OCI-LY7 (cell line): ENCODE measurements around the gene FMNL2. TPM values are rescaled to one million over a fixed set of nuclear protein-coding genes. Genes with fewer than 3 reads are reported as not detected.

Experiments
- BruUV-seq: library from RNA; stranded (reverse); fragments of 400-500 nt; replicated peaks from 2 replicates; lab custom pipeline; 2021; lab: Mats Ljungman, UMichigan
- CTCF ChIA-PET: fragments of 300-600 bp; sonication (Branson Sonifier 250); formaldehyde crosslinking; loops from one replicate; lab custom pipeline; 2022; ENCODE audit warnings: antibody characterized with exemption; ENCODE audit not compliant: unreplicated experiment; lab: Charles Lee
- POLR2A ChIA-PET: fragments of 300-600 bp; sonication (Branson Sonifier 250); formaldehyde crosslinking; loops from one replicate; lab custom pipeline; 2022; ENCODE audit warnings: antibody characterized with exemption; lab: Charles Lee
- DNase-seq: peaks from one replicate; pipeline ENCODE4 v3.0.0-alpha.2; 2015; ENCODE audit warnings: low spot score
- H2AFZ ChIP-seq: fragments of 200-600 bp; sonication (generic), shearing (Covaris generic); 2 replicates; pipeline ENCODE4 v1.6.1; 2014; ENCODE audit warnings: mild to moderate bottlenecking, antibody characterized with exemption, low read length, moderate library complexity
- H3K27ac ChIP-seq: fragments of 200-600 bp; sonication (generic); 2 replicates; pipeline ENCODE4 v1.5.1; 2014; ENCODE audit warnings: mixed run types, low read depth, mild to moderate bottlenecking, moderate library complexity, low read length, inconsistent platforms; ENCODE audit not compliant: poor library complexity, severe bottlenecking
- H3K36me3 ChIP-seq: fragments of 200-600 bp; sonication (generic); 2 replicates; pipeline ENCODE4 v1.6.1; 2014; ENCODE audit warnings: mild to moderate bottlenecking, antibody characterized with exemption, low read length, moderate library complexity, mixed read lengths; ENCODE audit not compliant: insufficient read depth
- H3K4me1 ChIP-seq: fragments of 200-600 bp; sonication (generic); 2 replicates; pipeline ENCODE4 v1.5.1; 2014; ENCODE audit warnings: mild to moderate bottlenecking, low read length; ENCODE audit not compliant: insufficient read depth, poor library complexity, severe bottlenecking
- H3K4me2 ChIP-seq: fragments of 200-600 bp; sonication (generic); 2 replicates; pipeline ENCODE4 v1.6.1; 2014; ENCODE audit warnings: mild to moderate bottlenecking, low read length
- H3K4me3 ChIP-seq: fragments of 200-600 bp; sonication (generic); 2 replicates; pipeline ENCODE4 v1.5.1; 2014; ENCODE audit warnings: mild to moderate bottlenecking, low read depth, low read length; ENCODE audit not compliant: poor library complexity, severe bottlenecking
- H3K79me2 ChIP-seq: fragments of 200-600 bp; sonication (generic); 2 replicates; pipeline ENCODE4 v1.6.1; 2016; ENCODE audit warnings: low read depth, mild to moderate bottlenecking, low read length, moderate library complexity, mixed read lengths; ENCODE audit not compliant: insufficient read depth
- H3K9me2 ChIP-seq: fragments of 200-600 bp; sonication (generic); 2 replicates; pipeline ENCODE4 v1.6.1; 2016; ENCODE audit warnings: mild to moderate bottlenecking, low read length, mixed read lengths; ENCODE audit not compliant: insufficient read depth
- H3K9me3 ChIP-seq: fragments of 200-600 bp; sonication (generic); 2 replicates; pipeline ENCODE4 v1.6.1; 2014; ENCODE audit warnings: mild to moderate bottlenecking, mixed run types, low read length, mixed read lengths
- H4K20me1 ChIP-seq: fragments of 200-600 bp; sonication (generic); 2 replicates; pipeline ENCODE4 v1.6.1; 2014; ENCODE audit warnings: mild to moderate bottlenecking, antibody characterized with exemption, low read length, moderate library complexity, mixed read lengths; ENCODE audit not compliant: insufficient read depth
- EZH2phosphoT487 ChIP-seq: fragments of 200-600 bp; sonication (generic); IDR thresholded peaks from 2 replicates; pipeline ENCODE4 v1.6.1; 2018; ENCODE audit warnings: low read depth, borderline replicate concordance, mild to moderate bottlenecking, mixed run types, antibody characterized with exemption, low read length, moderate library complexity, mixed read lengths
- intact Hi-C: fragments of 100-400 bp; cut with micrococcal nuclease; formaldehyde crosslinking; loops from one replicate; pipeline ENCODE4 v1.10.0; 2022; ENCODE audit not compliant: unreplicated experiment
- total RNA-seq, 2 experiments: library from RNA; depleted of rRNA in 1 of 2; stranded (reverse); fragments of >200 nt in 1 of 2; shearing (Covaris generic) in 1 of 2; gene quantifications; 2 replicates each; pipeline ENCODE4 v1.2.3, GENCODE V29; 2014 to 2022
- TF ChIP-seq, protein P1 (sequence below): fragments of 200-600 bp; sonication (generic); conservative IDR thresholded peaks from 2 replicates; pipeline ENCODE4 v1.5.1; 2014; ENCODE audit warnings: mild to moderate bottlenecking, antibody characterized with exemption, low read length, moderate library complexity, mixed read lengths

The FMNL2 gene
- total RNA-seq, 2 experiments from 2014 or later, result 0.03 to 0.21 TPM

DNA sequence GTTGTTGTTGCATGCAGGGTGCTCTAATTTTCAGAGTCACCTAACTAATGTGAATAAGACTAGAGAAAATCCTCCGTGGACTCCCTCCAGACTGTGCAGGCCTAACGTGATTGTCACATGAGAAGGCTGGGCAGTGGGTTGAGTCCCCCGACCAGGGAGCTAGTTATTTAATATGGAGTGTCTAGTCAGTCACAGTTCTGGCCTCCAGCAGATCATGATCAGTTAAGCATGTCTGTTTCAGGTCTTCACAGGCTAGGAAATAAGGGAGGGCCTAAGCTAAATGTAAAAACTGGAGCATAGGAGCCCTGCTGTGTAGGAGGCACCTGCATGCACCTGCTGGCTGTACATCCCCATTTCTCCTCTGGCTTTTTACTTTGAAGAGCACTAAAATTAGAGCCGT, 295.5 kb downstream of the FMNL2 start:
- ChIA-PET CTCF (no interaction called here), POLR2A (no interaction called here)
- no peak overlapping the region for H3K27ac ChIP-seq
- intact Hi-C loops, result no loop called here
- no peaks in the 10 kb centered on the region for H3K36me3 ChIP-seq
- no peaks in the 10 kb centered on the region for H3K4me1 ChIP-seq
- H4K20me1 ChIP-seq, result no peaks in the 10 kb centered on the region
- H2AFZ ChIP-seq, result no peak overlapping the region
- no TSS peak for BruUV-seq
- no peak overlapping the region for H3K4me2 ChIP-seq
- TF ChIP-seq, protein P1, sequence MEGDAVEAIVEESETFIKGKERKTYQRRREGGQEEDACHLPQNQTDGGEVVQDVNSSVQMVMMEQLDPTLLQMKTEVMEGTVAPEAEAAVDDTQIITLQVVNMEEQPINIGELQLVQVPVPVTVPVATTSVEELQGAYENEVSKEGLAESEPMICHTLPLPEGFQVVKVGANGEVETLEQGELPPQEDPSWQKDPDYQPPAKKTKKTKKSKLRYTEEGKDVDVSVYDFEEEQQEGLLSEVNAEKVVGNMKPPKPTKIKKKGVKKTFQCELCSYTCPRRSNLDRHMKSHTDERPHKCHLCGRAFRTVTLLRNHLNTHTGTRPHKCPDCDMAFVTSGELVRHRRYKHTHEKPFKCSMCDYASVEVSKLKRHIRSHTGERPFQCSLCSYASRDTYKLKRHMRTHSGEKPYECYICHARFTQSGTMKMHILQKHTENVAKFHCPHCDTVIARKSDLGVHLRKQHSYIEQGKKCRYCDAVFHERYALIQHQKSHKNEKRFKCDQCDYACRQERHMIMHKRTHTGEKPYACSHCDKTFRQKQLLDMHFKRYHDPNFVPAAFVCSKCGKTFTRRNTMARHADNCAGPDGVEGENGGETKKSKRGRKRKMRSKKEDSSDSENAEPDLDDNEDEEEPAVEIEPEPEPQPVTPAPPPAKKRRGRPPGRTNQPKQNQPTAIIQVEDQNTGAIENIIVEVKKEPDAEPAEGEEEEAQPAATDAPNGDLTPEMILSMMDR, result no peak
- no peak for TF ChIP-seq EZH2phosphoT487
- no peaks in the 10 kb centered on the region for H3K9me2 ChIP-seq
- DNase-seq, result no peak
- no peaks in the 10 kb centered on the region for H3K79me2 ChIP-seq
- H3K4me3 ChIP-seq, result no peak overlapping the region
- H3K9me3 ChIP-seq, result no peaks in the 10 kb centered on the region

DNA sequence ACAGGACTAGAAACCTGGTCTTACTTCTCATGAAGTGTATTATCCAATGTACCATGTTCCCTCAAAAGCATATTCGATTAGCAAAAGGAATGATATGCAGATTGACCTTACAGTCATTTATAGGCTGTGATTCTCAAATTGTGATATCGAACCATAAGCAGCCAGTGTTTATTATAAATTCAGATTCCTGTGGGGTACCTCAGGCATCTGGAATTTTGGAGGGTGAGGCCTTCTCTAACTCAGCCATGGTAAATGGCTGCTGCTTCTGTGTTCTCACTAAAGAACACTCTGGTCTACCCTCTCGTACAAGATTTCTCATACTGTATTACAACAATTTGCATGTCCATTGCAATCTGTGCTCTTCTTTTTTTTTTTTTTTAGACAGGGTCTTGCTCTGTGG, 297.8 kb downstream of the FMNL2 start:
- DNase-seq, result no peak
- TF ChIP-seq, protein P1, result no peak
- no peak for TF ChIP-seq EZH2phosphoT487
- BruUV-seq, result no TSS peak
- CTCF ChIA-PET, result no interaction called here
- Histone ChIP-seq H3K9me3 (no peaks in the 10 kb centered on the region), H3K36me3 (no peaks in the 10 kb centered on the region), H3K4me3 (no peak overlapping the region), H4K20me1 (no peaks in the 10 kb centered on the region), H2AFZ (no peak overlapping the region), H3K27ac (no peak overlapping the region), H3K79me2 (no peaks in the 10 kb centered on the region), H3K4me2 (no peak overlapping the region), H3K4me1 (no peaks in the 10 kb centered on the region), H3K9me2 (no peaks in the 10 kb centered on the region)
- POLR2A ChIA-PET, result no interaction called here
- intact Hi-C loops, result no loop called here

DNA sequence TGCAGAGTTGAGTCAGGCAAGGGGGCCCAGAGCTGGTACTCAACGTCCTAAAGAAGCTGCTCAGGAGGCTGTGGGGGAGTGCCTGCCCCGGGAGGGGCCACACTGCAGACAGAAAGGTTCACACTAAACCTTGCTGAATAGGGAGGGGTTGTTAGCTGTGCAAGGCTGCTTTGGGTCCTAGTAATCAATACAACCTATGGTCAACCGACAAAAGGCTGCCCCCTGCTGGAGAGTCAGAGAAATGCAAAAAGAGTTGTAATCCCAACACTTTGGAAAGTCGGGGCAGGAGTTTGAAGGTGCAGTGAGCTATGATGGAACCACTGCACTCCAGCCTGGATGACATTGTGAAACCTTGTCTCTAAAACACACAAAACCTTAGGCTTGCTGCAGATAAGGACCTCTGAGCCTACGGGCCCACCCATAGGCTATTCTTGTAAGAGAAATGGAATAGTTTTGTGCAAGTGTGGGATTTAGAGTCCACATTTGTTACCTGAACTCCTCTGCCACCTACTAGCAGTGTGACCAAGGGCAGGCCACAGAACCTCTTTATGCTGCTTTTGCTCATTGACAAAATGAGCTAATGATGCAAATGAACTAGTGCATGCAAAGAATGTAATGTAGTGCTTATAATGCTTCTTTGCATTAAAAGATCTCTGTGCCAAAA, 300.8 kb downstream of the FMNL2 start:
- Histone ChIP-seq H3K27ac (no peak overlapping the region), H3K4me3 (no peak overlapping the region), H3K9me2 (no peaks in the 10 kb centered on the region), H3K79me2 (no peaks in the 10 kb centered on the region), H4K20me1 (no peaks in the 10 kb centered on the region), H3K36me3 (no peaks in the 10 kb centered on the region), H2AFZ (no peak overlapping the region), H3K4me1 (no peaks in the 10 kb centered on the region), H3K4me2 (no peak overlapping the region), H3K9me3 (no peaks in the 10 kb centered on the region)
- CTCF ChIA-PET, result interaction anchor here (0.6 to 1.3 kb wide), 3 partner anchors 17 to 540 kb away, joined by 3 read pairs; no protein-coding TSS in a partner anchor
- peak; percentile 46 for DNase-seq
- TF ChIP-seq, protein P1, result peak; percentile 88
- TF ChIP-seq EZH2phosphoT487, result no peak
- intact Hi-C loops, result loop anchor here (2.0 kb wide), 2 partner anchors 459 to 599 kb away; no protein-coding TSS in a partner anchor
- POLR2A ChIA-PET, result no interaction called here
- BruUV-seq, result no TSS peak
